ENCODE results near the gene BTG1.

DNA sequence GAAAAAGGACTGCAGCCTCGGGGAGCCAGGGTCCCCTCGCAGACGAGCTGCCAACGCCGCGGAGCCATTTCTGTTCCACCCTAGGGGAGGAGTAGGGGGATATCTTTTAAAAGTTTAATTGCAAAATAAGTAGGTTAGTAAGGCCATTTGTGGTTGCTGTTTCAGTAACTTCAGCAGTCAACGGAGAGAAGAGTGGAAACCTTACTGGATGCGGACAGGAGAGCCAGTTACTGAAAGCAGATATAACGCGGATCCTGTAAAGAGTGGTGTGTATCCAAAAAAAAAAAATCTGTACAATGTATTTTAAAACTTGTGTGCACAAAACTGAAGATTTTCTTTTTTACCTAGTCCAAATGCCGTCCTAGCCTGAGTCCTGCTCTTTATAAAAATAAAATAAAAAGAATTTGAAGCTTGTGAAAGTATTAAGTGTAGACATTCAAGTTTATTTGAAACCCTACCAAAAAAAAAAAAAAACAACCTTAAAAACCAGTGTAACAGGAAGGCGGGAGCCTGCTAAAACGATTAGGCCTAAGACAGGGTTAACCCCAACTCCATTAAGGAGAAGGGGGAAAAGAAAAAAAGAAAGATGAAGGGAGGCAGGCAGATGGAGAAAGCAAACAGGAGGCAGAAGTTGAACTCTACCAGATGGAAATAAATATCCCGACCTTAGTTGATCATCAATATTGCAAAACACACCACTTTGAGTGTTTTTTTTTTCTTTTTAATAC, 1.0 kb upstream of the BTG1 start:
- TF ChIP-seq, protein P1, sequence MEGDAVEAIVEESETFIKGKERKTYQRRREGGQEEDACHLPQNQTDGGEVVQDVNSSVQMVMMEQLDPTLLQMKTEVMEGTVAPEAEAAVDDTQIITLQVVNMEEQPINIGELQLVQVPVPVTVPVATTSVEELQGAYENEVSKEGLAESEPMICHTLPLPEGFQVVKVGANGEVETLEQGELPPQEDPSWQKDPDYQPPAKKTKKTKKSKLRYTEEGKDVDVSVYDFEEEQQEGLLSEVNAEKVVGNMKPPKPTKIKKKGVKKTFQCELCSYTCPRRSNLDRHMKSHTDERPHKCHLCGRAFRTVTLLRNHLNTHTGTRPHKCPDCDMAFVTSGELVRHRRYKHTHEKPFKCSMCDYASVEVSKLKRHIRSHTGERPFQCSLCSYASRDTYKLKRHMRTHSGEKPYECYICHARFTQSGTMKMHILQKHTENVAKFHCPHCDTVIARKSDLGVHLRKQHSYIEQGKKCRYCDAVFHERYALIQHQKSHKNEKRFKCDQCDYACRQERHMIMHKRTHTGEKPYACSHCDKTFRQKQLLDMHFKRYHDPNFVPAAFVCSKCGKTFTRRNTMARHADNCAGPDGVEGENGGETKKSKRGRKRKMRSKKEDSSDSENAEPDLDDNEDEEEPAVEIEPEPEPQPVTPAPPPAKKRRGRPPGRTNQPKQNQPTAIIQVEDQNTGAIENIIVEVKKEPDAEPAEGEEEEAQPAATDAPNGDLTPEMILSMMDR (IDR thresholded peaks at IDR 0.05) = no peak
- TF ChIP-seq ELF4 (CRISPR knock-in tag; IDR thresholded peaks at IDR 0.05; ENCODE audit: low read depth) = no peak
- TF ChIP-seq, protein P2, sequence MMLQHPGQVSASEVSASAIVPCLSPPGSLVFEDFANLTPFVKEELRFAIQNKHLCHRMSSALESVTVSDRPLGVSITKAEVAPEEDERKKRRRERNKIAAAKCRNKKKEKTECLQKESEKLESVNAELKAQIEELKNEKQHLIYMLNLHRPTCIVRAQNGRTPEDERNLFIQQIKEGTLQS (CRISPR knock-in tag; conservative IDR thresholded peaks at IDR 0.05) = no peak
- TF ChIP-seq TP53 (CRISPR knock-in tag; IDR thresholded peaks at IDR 0.05) = no peak
- TF ChIP-seq OVOL2 (CRISPR knock-in tag; IDR thresholded peaks at IDR 0.05; ENCODE audit: borderline replicate concordance) = no peak
- no peak for TF ChIP-seq CREB1 (CRISPR knock-in tag; IDR thresholded peaks at IDR 0.05)
- TF ChIP-seq, protein P3, sequence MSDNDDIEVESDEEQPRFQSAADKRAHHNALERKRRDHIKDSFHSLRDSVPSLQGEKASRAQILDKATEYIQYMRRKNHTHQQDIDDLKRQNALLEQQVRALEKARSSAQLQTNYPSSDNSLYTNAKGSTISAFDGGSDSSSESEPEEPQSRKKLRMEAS (CRISPR knock-in tag; IDR thresholded peaks at IDR 0.05) = no peak
- no peak for TF ChIP-seq JUN (CRISPR knock-in tag; IDR thresholded peaks at IDR 0.05)
- TF ChIP-seq ZNF317 (CRISPR knock-in tag; IDR thresholded peaks at IDR 0.05; ENCODE audit: borderline replicate concordance, low read depth) = no peak
- TF ChIP-seq, protein P4, sequence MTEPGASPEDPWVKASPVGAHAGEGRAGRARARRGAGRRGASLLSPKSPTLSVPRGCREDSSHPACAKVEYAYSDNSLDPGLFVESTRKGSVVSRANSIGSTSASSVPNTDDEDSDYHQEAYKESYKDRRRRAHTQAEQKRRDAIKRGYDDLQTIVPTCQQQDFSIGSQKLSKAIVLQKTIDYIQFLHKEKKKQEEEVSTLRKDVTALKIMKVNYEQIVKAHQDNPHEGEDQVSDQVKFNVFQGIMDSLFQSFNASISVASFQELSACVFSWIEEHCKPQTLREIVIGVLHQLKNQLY (CRISPR knock-in tag; IDR thresholded peaks at IDR 0.05) = no peak
- TF ChIP-seq TEAD1 (CRISPR knock-in tag; IDR thresholded peaks at IDR 0.05) = no peak
- TF ChIP-seq, protein P5, sequence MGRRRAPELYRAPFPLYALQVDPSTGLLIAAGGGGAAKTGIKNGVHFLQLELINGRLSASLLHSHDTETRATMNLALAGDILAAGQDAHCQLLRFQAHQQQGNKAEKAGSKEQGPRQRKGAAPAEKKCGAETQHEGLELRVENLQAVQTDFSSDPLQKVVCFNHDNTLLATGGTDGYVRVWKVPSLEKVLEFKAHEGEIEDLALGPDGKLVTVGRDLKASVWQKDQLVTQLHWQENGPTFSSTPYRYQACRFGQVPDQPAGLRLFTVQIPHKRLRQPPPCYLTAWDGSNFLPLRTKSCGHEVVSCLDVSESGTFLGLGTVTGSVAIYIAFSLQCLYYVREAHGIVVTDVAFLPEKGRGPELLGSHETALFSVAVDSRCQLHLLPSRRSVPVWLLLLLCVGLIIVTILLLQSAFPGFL (CRISPR knock-in tag; IDR thresholded peaks at IDR 0.05; ENCODE audit: borderline replicate concordance) = no peak
- TF ChIP-seq SP1 (CRISPR knock-in tag; conservative IDR thresholded peaks at IDR 0.05) = no peak
